Measurements from ENCODE around the gene RCL1.
"Not testable (repeated sequence)": the region's sequence is repeated elsewhere in the genome, so short reads cannot be mapped to it uniquely, and the experiment has no call there.

Gene RCL1

GRCh38 chr9:4784403-4784802, 8.3 kb upstream of the RCL1 start:
- no peak for DNase-seq

- no peak for DNase-seq
These were observed 6.1 kb upstream of the RCL1 start for GRCh38 chr9:4786599-4786998.

GRCh38 chr9:4787876-4788275, 4.9 kb upstream of the RCL1 start:
- no peak for DNase-seq

GRCh38 chr9:4788703-4789102, 4.0 kb upstream of the RCL1 start:
- DNase-seq = no peak

GRCh38 chr9:4792054-4792571, 631 bp upstream of the RCL1 start:
- DNase-seq = no peak

- DNase-seq = no peak
These were observed 983 bp downstream of the RCL1 start for GRCh38 chr9:4793459-4794395.

- no peak for DNase-seq
These were observed 1.9 kb downstream of the RCL1 start for GRCh38 chr9:4794691-4795090.

GRCh38 chr9:4795108-4795507, 2.4 kb downstream of the RCL1 start:
- not testable (repeated sequence) for DNase-seq

GRCh38 chr9:4796530-4796929, 3.8 kb downstream of the RCL1 start:
- DNase-seq = no peak

- DNase-seq = no peak
These were observed 4.5 kb downstream of the RCL1 start for GRCh38 chr9:4796988-4797853.

GRCh38 chr9:4797854-4798150, 5.1 kb downstream of the RCL1 start:
- no peak for DNase-seq

- no peak for DNase-seq
These were observed 5.7 kb downstream of the RCL1 start for GRCh38 chr9:4798281-4799032.

GRCh38 chr9:4799033-4799430, 6.3 kb downstream of the RCL1 start:
- no peak for DNase-seq

GRCh38 chr9:4799775-4800174, 7.0 kb downstream of the RCL1 start:
- DNase-seq = no peak

- DNase-seq = no peak
These were observed 8.4 kb downstream of the RCL1 start for GRCh38 chr9:4801156-4801555.

- DNase-seq = no peak
These were observed 11.2 kb downstream of the RCL1 start for GRCh38 chr9:4803670-4804530.

- DNase-seq = no peak
These were observed 11.8 kb downstream of the RCL1 start for GRCh38 chr9:4804531-4805016.

- no peak for DNase-seq
These were observed 12.6 kb downstream of the RCL1 start for GRCh38 chr9:4805191-4805918.

GRCh38 chr9:4810565-4810964, 17.8 kb downstream of the RCL1 start:
- no peak for DNase-seq

- no peak for DNase-seq
These were observed 19.1 kb downstream of the RCL1 start for GRCh38 chr9:4811824-4812223.

- no peak for DNase-seq
These were observed 20.1 kb downstream of the RCL1 start for GRCh38 chr9:4812858-4813257.

Measured in CD4-positive, alpha-beta T cell treated with Interleukin-15 for 1 hour (primary cell).